HG03469 (cell line): ENCODE results near the gene RRAGA.
A peak's percentile ranks its signal among the peaks of the same experiment; 100 is the strongest.

Experiments
- ATAC-seq: cut with Tn5 transposase; IDR thresholded peaks from one replicate; pipeline ENCODE4 v1.9.1; 2021; ENCODE audit warnings: mild to moderate bottlenecking, moderate library complexity, moderate number of reproducible peaks; ENCODE audit not compliant: unreplicated experiment

RRAGA gene, protein sequence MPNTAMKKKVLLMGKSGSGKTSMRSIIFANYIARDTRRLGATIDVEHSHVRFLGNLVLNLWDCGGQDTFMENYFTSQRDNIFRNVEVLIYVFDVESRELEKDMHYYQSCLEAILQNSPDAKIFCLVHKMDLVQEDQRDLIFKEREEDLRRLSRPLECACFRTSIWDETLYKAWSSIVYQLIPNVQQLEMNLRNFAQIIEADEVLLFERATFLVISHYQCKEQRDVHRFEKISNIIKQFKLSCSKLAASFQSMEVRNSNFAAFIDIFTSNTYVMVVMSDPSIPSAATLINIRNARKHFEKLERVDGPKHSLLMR

DNA sequence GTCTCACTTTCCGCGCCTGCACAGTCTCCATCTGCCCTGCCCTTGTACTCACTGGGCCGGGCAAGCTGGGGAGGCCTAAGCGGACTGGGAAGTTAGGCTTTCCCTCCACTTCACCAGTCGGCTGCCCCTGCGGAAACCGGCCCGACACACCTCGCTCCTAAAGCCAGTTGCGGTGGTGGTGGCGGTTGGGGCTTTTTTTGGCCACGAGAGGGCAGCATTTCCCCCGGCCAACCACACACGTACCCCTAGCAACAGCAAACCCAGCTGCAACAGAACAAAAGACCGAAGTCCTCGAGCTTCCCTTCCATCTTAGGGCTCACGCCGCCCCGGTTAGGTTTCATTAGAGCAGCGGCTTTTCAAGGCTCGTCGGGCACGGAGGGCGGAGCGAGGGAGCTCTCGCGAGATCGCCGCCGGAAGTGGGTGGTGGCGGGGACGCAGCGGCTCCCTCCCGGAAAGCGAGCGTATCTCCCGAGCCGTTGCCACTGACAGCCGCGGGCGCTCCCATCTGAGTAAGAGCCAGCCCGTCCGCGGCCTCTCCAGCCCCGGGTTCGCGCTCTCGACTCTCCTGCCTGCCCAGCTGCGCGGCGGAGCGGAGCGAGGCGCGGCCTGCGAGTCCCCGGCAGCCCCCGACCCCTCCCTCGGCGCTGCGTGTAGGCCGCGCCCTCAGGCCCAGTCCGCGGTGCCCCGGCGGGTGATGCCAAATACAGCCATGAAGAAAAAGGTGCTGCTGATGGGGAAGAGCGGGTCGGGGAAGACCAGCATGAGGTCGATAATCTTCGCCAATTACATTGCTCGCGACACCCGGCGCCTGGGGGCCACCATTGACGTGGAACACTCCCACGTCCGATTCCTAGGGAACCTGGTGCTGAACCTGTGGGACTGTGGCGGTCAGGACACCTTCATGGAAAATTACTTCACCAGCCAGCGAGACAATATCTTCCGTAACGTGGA is at the start of gene RRAGA:
TSS of gene RRAGA (plus strand) at position 462 of the 951 bp plus-strand sequence. CDS start at position 695, 233 bp downstream.
- ATAC-seq = peak; percentile 90

DNA sequence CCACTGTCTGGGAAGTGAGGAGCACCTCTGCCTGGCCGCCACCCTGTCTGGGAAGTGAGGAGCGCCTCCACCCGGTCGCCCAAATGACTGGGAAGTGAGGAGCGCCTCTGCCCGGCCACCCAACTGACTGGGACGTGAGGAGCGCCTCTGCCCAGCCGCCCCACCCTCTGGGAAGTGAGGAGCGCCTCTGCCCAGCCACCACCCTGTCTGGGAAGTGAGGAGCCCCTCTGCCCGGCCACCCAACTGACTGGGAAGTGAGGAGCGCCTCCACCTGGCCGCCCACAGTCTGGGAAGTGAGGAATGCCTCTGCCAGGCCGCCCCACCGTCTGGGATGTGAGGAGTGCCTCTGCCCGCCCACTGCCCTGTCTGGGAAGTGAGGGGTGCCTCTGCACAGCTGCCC is 49.1 kb upstream of the RRAGA start:
- no peak for ATAC-seq

DNA sequence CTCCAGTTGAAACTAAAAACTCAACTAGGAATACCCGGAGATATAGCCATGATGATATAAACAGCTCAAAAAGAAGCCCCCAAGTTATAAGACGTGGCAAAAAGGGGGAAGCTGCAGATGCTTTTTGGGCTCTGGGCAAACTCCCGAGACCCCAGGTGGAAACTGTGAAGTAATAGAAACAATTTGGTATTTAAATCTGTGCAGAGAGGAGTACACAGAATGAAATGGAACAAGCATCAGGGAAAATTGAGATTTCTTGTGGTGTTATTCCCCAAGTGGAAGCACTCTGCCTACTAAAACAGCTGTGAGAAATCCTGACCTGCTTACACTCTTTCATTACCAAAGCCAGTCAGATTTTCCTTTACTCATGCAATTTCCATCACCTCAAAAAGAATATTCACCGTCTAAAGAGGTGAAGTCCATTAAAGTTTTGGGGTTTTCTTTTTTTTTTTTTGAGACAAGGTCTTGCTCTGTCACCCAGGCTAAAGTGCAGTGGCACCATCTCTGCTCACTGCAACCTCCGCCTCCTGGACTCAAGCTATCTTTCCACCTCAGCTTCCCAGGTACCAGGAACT is 39.7 kb upstream of the RRAGA start:
- no peak for ATAC-seq

DNA sequence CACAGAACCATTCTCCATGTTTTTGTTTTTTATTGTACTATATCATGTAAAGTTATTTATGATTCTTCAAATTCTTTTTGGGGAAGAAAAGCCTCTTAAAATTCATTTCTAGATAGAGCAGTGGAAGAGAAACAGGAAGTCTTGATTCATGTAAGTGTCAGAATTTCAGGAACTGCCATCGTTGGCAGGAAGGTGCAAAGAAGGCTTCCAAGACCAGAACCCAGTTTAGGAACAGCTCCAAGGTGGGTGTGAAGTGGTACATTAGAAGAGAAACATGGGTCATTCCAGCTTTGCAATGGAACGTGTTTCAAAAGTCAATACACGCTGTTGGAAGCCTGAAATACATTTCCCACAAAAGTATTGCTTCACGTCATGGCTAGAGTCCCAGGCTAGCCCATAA is 31.0 kb upstream of the RRAGA start:
- no peak for ATAC-seq

DNA sequence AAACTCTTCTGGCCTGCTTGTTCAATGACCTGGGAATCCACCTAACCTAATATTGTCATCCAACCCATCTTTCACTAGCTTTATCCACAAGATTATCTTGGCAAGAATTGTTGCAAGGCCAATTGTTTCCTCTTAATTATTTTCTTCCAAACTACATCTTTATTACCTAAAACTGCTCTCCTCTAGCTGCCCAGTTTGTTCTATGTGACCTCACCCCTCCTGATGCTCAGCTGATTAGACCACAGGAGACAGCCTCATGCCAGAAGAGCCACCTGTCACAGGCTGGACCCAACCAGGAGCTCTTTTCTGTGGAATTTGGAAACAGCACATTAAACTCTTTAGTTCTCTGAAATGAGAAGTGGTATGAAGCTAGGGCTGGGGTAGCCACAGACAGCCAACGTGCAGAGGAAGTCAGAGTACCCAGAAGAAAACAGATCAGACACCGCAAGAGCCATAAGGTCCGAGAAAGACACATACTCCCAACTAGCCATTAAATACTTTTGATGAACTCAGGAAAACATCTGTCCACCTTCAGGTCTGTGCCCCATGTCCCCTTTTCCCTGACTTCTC is 28.3 kb upstream of the RRAGA start:
- no peak for ATAC-seq

DNA sequence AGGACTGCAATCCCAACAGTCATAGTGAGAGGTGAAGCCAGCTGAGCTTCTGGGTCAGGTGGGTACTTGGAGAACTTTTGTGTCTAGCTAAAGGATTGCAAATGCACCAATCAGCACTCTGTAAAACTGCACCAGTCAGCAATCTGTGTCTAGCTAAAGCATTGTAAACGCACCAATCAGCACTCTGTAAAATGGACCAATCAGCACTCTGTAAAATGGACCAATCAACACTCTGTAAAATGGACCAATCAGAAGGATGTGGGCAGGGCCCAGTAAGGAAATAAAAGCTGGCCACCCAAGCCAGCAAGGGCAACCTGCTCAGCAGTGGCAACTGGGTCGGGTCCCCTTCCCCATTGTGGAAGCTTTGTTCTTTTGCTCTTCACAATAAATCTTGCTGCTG is 27.6 kb upstream of the RRAGA start:
- ATAC-seq = peak; percentile 5

DNA sequence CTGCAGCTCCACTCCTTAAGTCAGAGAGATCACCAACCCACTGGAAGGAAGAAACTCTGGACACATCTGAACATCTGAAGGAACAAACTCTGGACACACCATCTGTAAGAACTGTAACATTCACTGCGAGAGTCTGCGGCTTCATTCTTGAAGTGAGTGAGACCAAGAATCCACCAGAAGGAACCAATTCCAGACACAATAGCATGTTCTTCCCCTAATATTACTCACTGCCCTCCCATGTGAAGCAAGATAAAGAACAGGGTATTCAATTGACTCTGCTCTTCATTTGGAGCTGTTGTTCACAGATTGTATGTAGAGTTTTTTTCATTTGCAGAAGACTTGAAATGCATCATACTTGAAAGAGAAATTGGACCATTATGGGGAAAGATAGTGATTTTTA is 27.0 kb upstream of the RRAGA start:
- peak; percentile 37 for ATAC-seq

DNA sequence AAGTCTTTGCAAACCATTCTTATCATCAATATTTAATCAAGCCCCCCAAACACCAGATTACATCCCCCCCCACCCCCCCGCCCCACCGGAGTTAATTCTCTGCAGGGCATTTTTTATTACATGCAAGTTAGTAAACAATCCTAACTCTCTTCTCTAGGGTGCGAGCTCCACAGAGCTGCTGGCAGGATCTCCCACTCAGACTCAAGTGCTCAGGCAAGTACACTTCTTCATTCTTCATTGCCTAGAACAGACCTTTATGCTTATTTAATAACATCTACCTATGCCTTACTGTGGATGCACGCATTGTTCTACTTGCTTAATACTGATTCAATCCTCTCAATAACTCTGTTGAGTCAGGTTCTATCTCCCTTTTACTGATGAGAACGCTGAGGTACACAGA is 26.1 kb upstream of the RRAGA start:
- ATAC-seq = no peak

DNA sequence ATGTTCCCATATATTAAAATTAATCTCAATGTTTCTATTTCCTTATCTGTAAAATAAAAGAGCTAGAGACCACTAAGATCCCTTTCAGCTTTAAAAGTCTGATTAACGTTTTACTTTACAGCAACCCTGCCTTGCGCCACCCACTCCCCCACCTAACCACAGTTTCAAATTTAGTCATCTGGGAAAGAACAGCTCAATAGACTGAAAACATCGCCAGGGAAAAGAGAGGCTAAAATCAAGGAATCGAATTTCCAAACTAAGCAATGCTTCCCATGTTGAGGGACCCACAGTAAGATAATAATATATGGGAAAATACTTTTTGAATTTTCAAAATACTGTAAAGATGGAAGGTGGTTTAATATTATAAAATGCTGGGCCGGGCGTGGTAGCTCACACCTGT is 22.9 kb upstream of the RRAGA start:
- no peak for ATAC-seq

DNA sequence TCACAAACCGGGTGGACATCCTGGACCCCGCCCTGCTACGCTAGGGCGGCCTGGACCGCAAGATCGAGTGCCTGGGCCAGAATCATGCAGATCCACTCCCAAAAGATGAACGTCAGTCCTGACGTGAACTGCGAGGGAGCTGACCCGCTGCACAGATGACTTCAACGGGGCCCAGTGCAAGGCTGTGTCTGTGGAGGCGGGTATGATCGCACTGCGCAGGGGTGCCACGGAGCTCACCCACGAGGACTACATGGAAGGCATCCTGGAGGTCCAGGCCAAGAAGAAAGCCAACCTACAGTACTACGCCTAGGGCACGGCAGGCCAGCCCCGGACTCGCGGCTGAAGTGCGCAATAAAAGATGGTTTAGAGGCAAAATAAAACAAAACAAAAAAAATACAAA is 21.4 kb upstream of the RRAGA start:
- no peak for ATAC-seq

DNA sequence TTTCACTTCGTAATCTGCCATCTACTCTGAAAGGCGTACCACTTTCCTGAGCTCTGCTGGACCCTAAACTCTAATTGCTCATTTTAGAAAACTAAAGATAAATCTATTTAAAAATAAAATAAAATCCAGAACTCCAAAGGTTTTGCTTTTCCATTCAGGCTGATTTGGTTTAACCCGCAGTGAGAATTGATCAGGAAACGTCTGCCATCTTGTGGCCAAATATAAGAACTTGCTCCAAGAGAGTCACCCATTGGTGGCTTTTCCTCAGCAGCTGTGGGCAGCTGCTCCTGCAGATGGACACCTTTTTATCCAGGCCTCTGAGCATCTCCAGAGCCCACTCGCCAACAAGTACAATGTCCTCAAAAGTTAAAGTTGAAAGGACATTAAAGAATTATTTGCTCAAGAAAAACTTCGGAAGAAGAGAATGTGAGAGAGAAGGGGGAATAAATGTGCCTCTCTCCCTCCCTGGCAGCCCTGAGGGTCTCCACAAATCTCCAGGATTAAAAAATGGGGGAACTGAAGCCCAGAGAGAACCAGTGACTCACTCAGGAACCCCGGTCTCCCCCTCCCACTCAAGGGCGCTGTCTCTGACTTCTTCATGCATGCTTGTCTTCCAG is 20.3 kb upstream of the RRAGA start:
- ATAC-seq = no peak

DNA sequence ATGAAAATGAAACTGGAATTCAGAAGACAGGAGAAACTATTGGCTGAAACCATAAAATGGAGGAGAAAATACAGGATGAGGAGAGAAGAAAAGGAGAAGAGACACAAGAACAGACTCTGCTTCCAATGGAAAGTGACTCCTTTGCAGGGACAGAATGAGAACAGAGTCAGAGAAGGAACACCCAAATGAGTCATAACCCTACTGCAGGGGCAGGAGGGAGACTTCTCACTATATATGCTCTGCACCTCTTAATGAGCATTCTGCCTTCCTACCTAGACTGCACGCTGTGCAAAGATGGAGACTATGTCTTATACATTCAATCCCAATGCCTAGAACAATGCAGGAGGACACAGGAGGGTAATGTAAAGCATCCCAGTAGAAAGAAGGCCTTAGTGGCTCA is 18.3 kb upstream of the RRAGA start:
- ATAC-seq = peak; percentile 78

DNA sequence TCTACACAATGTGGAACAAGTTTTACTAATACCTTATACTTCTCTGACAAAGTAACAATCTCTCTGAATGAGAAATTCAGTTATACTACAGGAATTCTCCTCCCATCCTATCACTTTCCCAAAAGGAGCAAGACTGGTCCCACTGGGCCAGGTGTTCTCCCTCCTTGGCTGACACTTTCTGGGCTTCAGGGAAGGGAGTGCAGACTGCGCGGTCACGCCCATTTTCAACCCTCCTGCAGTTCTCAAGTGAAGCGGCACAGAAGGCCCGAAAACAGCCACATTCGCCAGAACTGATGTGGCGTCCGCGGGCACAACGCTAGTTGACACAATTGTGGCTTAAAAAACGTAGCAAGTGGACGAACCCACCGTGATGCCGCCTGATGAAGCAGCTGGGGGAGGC is 16.8 kb upstream of the RRAGA start:
- ATAC-seq = no peak

DNA sequence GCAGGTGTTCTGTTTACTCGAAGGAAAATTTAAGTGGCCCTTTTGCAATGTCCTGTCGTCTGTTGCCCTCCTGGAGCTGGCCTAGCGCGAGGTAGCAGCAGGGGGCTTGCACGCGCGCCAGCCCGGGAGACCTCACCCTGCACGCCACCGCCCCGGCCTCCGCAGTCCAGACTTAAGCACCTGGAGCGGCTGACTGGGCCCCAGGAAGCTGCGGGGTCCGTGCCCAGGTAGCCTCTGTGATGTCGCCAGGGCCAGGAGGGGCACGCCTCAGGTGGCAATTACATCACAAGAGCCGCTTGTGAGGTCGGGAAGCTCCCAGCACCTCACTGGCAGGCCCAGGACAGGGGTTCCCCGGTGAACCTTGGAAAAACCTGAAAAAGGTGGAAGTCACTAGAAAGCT is 16.2 kb upstream of the RRAGA start, which contains the start of gene SAXO1:
TSS of gene SAXO1 (minus strand) at position 195 of the 400 bp plus-strand sequence. CDS start 301 bp downstream, outside the sequence.
- no peak for ATAC-seq

DNA sequence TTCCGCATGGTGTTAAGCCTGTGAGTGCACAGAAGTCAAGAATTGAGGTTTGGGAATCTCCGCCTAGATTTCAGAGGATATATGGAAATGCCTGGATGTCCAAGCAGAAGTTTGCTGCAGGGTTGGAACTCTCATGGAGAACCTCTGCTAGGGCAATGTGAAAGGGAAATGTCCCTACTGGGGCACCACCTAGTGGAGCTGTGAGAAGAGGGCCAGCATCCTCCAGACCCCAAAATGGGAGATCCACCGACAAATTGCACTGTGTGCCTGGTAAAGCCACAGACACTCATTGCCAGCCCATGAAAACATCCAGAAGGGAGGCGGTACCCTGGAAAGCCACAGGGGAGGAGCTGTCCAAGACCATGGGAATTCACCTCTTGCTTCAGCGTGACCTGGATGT is 12.6 kb upstream of the RRAGA start:
- ATAC-seq = no peak

DNA sequence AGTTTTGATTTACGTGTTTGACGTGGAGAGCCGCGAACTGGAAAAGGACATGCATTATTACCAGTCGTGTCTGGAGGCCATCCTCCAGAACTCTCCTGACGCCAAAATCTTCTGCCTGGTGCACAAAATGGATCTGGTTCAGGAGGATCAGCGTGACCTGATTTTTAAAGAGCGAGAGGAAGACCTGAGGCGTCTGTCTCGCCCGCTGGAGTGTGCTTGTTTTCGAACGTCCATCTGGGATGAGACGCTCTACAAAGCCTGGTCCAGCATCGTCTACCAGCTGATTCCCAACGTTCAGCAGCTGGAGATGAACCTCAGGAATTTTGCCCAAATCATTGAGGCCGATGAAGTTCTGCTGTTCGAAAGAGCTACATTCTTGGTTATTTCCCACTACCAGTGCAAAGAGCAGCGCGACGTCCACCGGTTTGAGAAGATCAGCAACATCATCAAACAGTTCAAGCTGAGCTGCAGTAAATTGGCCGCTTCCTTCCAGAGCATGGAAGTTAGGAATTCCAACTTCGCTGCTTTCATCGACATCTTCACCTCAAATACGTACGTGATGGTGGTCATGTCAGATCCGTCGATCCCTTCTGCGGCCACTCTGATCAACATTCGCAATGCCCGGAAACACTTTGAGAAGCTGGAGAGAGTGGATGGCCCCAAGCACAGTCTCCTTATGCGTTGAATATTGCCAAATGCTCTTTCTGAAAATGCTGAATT is 850 bp downstream of the RRAGA start:
- no peak for ATAC-seq

DNA sequence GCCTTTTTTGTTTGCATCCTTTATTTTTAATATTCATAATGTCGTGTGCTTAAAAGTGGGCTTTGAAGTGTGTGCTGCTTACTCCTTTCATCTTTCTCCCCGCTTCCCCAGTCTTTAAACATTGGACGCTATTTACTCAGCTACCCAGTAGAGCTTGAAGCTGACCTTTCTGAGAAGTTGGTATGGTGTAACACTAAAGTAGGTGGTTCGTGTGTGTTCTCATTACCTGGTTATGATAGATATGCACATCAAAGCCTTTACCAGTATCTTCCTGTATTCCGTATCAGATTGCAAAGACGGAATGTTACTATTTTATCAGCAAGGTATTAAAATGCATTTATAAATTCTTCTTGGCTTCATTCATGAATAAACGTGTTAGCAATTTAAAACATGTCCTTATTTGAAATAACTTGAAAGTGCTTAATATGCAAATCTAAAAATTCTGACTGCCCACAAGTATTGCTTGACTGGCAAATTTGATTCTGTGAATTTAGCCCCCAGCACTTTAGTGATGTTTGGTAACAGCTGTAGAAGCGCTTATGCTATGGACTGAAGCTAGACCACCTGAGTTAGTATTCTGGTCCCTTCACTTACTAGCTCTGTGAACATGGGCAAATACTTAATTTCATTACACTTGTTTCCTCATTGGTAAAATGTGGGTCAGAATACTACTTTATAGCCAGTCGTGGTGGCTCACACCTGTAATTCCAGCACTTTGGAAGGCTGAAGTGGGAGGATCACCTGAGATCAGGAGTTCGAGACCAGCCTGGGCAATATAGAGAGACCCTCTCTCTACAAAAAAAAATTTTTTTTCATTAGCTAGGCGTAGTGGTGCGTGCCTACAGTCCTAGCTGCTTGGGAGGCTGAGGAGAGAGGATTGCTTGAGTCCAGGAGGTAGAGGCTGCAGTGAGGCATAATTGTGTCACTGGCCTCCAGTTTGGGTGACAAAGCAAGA is 1.7 kb downstream of the RRAGA start:
- ATAC-seq = no peak

DNA sequence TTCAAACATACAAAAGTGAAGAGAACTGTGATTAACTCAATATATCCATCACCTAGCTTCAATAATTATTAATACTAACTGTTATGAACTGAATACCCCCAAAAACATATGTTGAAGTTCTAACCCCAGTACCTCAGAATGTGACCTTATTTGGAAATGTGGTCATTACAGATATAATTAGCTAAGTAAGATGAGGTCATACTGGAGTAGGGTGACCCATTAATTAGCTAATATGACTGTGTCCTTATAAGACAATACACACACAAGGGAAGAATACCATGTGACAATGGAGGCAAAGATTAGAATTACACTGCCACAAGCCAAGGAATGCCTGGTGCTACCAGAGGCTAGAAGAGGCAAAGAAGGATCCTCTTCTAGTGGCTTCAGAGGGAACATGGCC is 7.8 kb downstream of the RRAGA start:
- no peak for ATAC-seq

DNA sequence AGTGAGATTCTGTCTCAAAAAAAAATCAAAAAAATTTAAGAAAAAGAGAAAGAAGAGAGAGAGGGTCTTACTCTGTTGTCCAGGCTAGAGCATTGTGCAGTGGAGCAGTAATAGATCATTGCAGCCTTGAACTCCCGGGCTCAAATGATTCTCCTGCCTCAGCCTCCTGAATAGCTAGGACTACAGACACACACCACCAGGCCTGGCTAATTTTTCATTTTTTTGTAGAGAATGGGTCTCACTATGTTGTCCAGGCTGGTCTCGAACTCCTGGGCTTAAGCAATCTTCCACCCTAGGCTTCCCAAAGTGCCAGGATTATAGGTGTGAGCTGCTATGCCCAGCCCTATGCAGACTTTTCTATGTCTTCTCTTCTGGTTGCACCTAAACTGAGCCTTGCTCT is 25.0 kb downstream of the RRAGA start:
- ATAC-seq = no peak
